Endothelial cell of umbilical vein (primary cell): ENCODE data around the gene NPLOC4. TPM values are rescaled to one million over a fixed set of nuclear protein-coding genes. Genes with fewer than 3 reads are reported as not detected.
"Not testable (repeated sequence)": the region's sequence is repeated elsewhere in the genome, so short reads cannot be mapped to it uniquely, and the experiment has no call there.

Experiments used
- BruUV-seq: library from RNA; stranded (reverse); fragments of 400-500 nt; replicated peaks from 2 replicates; lab custom pipeline; 2021; lab: Mats Ljungman, UMichigan
- CTCF ChIA-PET: fragments of 300-600, 350-600 bp; sonication (Branson Sonifier 250); formaldehyde crosslinking; loops from one replicate; lab custom pipeline; 2021; ENCODE audit warnings: antibody characterized with exemption, inconsistent platforms; lab: Charles Lee
- POLR2A ChIA-PET: fragments of 300-600, 350-600 bp; sonication (Branson Sonifier 250); formaldehyde crosslinking; loops from one replicate; lab custom pipeline; 2021; ENCODE audit warnings: antibody characterized with exemption, inconsistent platforms; lab: Charles Lee
- DNase-seq: peaks from one replicate; pipeline ENCODE4 v3.0.0-alpha.2; 2011; ENCODE audit warnings: low read depth, low spot score
- FAIRE-seq: peaks from 2 replicates; lab custom pipeline; 2011; peaks lifted over from hg19 to GRCh38; lab: Jason Lieb, UNC
- H2AFZ ChIP-seq: 2 replicates; pipeline ENCODE4 v1.6.0; 2012; ENCODE audit warnings: low read depth, low read length, control low read depth, inconsistent platforms
- H3K27ac ChIP-seq: 2 replicates; pipeline ENCODE4 v1.5.1; 2011; ENCODE audit warnings: low read depth, mild to moderate bottlenecking, control low read depth, low read length, moderate library complexity; ENCODE audit not compliant: insufficient read depth
- H3K27me3 ChIP-seq, 2 experiments: 2 replicates each; pipeline versions ENCODE4 v1.6.0 to v1.6.1; 2011; ENCODE audit warnings: low read length in 2 of 2, mixed read lengths in 1 of 2; ENCODE audit not compliant: control insufficient read depth in 2 of 2, insufficient read depth in 2 of 2
- H3K36me3 ChIP-seq, 2 experiments: 2 replicates in 1 of 2; 3 replicates in 1 of 2; pipeline ENCODE4 v1.5.1; 2011; ENCODE audit warnings: low read length in 2 of 2, mild to moderate bottlenecking in 1 of 2, moderate library complexity in 1 of 2; ENCODE audit not compliant: control insufficient read depth in 2 of 2, insufficient read depth in 2 of 2; ENCODE audit errors: extremely low read depth in 1 of 2
- H3K4me1 ChIP-seq: 3 replicates; pipeline ENCODE4 v1.5.1; 2011; ENCODE audit warnings: mild to moderate bottlenecking, low read length; ENCODE audit not compliant: control insufficient read depth, insufficient read depth; ENCODE audit errors: extremely low read depth
- H3K4me2 ChIP-seq: 2 replicates; pipeline ENCODE4 v1.6.1; 2011; ENCODE audit warnings: low read length, control low read depth, mixed read lengths; ENCODE audit not compliant: insufficient read depth
- H3K4me3 ChIP-seq, 3 experiments: fragments of 200-600 bp in 1 of 3; sonication (generic), shearing (Covaris generic) in 1 of 3; replicated peaks in 1 of 3; 2 replicates each; pipeline ENCODE4 v1.5.1; 2011 to 2016; ENCODE audit warnings: control low read depth in 3 of 3, low read length in 3 of 3, mild to moderate bottlenecking in 2 of 3, inconsistent platforms in 1 of 3, low read depth in 1 of 3, moderate library complexity in 1 of 3; ENCODE audit not compliant: insufficient read depth in 1 of 3
- H3K79me2 ChIP-seq: 2 replicates; pipeline ENCODE4 v1.6.0; 2012; ENCODE audit warnings: low read length, inconsistent platforms; ENCODE audit not compliant: control insufficient read depth, insufficient read depth
- H3K9ac ChIP-seq: replicated peaks from 2 replicates; pipeline ENCODE3; 2011; ENCODE audit warnings: low read length, control low read depth; ENCODE audit not compliant: insufficient read depth; ENCODE audit errors: extremely low read depth
- H3K9me1 ChIP-seq: replicated peaks from 3 replicates; pipeline ENCODE4 v1.6.0; 2011; ENCODE audit warnings: mild to moderate bottlenecking, low read length; ENCODE audit not compliant: control insufficient read depth, insufficient read depth; ENCODE audit errors: extremely low read depth
- H3K9me3 ChIP-seq: replicated peaks from 2 replicates; pipeline ENCODE4 v1.5.1; 2012; ENCODE audit warnings: low read length, inconsistent platforms; ENCODE audit not compliant: control insufficient read depth, insufficient read depth
- H4K20me1 ChIP-seq: replicated peaks from 2 replicates; pipeline ENCODE3; 2011; ENCODE audit warnings: mild to moderate bottlenecking, low read length; ENCODE audit not compliant: control insufficient read depth, insufficient read depth; ENCODE audit errors: extremely low read depth
- EZH2 ChIP-seq: IDR thresholded peaks from 2 replicates; pipeline ENCODE4 v1.6.1; 2012; ENCODE audit warnings: borderline replicate concordance, low read depth, mild to moderate bottlenecking, moderate library complexity, low read length, inconsistent platforms; ENCODE audit not compliant: severe bottlenecking
- FOS ChIP-seq: IDR thresholded peaks from 2 replicates; pipeline ENCODE4 v1.6.1; 2011; ENCODE audit warnings: mild to moderate bottlenecking, low read length, moderate library complexity, borderline replicate concordance; ENCODE audit not compliant: insufficient read depth
- GATA2 ChIP-seq: IDR thresholded peaks from 2 replicates; pipeline ENCODE4 v1.7.0; 2011; ENCODE audit warnings: low read depth, mild to moderate bottlenecking, moderate library complexity, mixed read lengths, low read length; ENCODE audit not compliant: insufficient read length, insufficient read depth
- JUN ChIP-seq: IDR thresholded peaks from 2 replicates; pipeline ENCODE4 v1.6.1; 2011; ENCODE audit warnings: borderline replicate concordance, low read depth; ENCODE audit not compliant: insufficient read length, insufficient read depth
- MYC ChIP-seq: IDR thresholded peaks from one replicate; pipeline ENCODE4 v1.6.1; 2011; ENCODE audit warnings: mild to moderate bottlenecking, low read depth, low read length
- POLR2A ChIP-seq: IDR thresholded peaks from 2 replicates; pipeline ENCODE4 v1.6.1; 2012; ENCODE audit warnings: low read depth, mild to moderate bottlenecking, control low read depth, low read length
- POLR2AphosphoS5 ChIP-seq: IDR thresholded peaks from 2 replicates; pipeline ENCODE4 v1.6.1; 2012; ENCODE audit warnings: low read depth, mild to moderate bottlenecking, control low read depth, low read length, moderate library complexity; ENCODE audit not compliant: insufficient read depth
- dilution Hi-C: fragments of 300-500 bp; cut with MboI; formaldehyde crosslinking; loops from one replicate; pipeline ENCODE4 v1.15.0; 2019; ENCODE audit warnings: low sequenced_read_pairs; ENCODE audit not compliant: extremely low pct_ligation_motif_present
- intact Hi-C: fragments of 100-400 bp; cut with micrococcal nuclease; formaldehyde crosslinking; loops from one replicate; pipeline ENCODE4 v1.10.0; 2022
- polyA plus RNA-seq, 4 experiments: library from polyadenylated mRNA; depleted of rRNA in 3 of 4; stranded (reverse) in 3 of 4; unstranded in 1 of 4; fragments of >200 nt; gene quantifications; 2 replicates each; pipeline versions ENCODE4 v1.2.1 to v1.2.3, GENCODE V29; 2011 to 2012; ENCODE audit warnings: missing spikeins in 1 of 4
- total RNA-seq: library from RNA; stranded (reverse); gene quantifications from 2 replicates; pipeline ENCODE4 v1.2.3, GENCODE V29; 2021
- TF ChIP-seq, protein P1 (sequence below): IDR thresholded peaks from 2 replicates; pipeline ENCODE4 v1.6.1; 2011; ENCODE audit not compliant: insufficient read depth, insufficient read length
- TF ChIP-seq, protein P2 (sequence below), 2 donors: IDR thresholded peaks; 1 replicate in 1 of 2; 2 replicates in 1 of 2; pipeline ENCODE4 v1.5.1; 2011; ENCODE audit warnings: low read length in 2 of 2, mild to moderate bottlenecking in 2 of 2, moderate library complexity in 2 of 2, control low read depth in 1 of 2, inconsistent platforms in 1 of 2, low read depth in 1 of 2; ENCODE audit not compliant: insufficient read depth in 1 of 2; ENCODE audit errors: extremely low read depth in 1 of 2

Gene NPLOC4
- total and polyA plus RNA-seq, 2 donors (not counting 3 experiments of a cell fraction or from before 2014, with no cell fraction given): 150 to 175 TPM

DNA sequence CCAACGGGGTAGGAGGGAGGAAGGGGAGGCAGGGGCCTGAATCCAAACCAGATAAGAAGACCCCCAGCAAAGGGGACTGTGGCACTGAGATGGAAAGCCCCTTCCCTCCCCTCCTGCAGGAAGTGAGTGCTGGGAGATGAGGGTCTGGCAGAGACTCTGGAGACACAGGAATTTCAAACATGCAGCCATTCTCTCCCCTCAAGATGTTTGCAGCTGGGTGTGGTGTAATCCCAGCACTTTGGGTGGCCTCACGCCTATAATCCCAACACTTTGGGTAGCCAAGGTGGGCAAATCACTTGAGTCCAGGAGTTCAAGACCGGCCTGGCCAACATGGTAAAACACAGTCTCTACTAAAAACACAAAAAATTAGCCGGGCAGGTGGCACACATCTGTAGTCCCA is 50.8 kb downstream of the NPLOC4 start:
- Histone ChIP-seq H3K4me2 (no peak overlapping the region), H3K27me3 (no peaks in the 10 kb centered on the region), H3K9me3 (no peaks in the 10 kb centered on the region), H2AFZ (no peak overlapping the region), H3K4me1 (peaks cover 21% of the 10 kb centered on the region), H3K79me2 (peaks cover 12% of the 10 kb centered on the region), H3K9me1 (no peaks in the 10 kb centered on the region), H3K4me3 (no peak overlapping the region), H4K20me1 (no peaks in the 10 kb centered on the region), H3K9ac (no peak overlapping the region), H3K27ac (no peak overlapping the region), H3K36me3 (peaks cover 23 to 45% of the 10 kb centered on the region in 2 experiments)
- ChIA-PET POLR2A (interaction anchor here (0.6 kb wide), 1 partner anchor 9 kb away, joined by 4 read pairs; no protein-coding TSS in a partner anchor), CTCF (no interaction called here)
- intact Hi-C loops: no loop called here
- TF ChIP-seq EZH2: no peak
- no peak for TF ChIP-seq JUN
- no peak for TF ChIP-seq MYC
- no peak for TF ChIP-seq POLR2AphosphoS5
- no peak for TF ChIP-seq FOS
- TF ChIP-seq GATA2: no peak
- no peak for TF ChIP-seq POLR2A
- TF ChIP-seq, protein P1, sequence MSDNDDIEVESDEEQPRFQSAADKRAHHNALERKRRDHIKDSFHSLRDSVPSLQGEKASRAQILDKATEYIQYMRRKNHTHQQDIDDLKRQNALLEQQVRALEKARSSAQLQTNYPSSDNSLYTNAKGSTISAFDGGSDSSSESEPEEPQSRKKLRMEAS: no peak
- TF ChIP-seq, protein P2, sequence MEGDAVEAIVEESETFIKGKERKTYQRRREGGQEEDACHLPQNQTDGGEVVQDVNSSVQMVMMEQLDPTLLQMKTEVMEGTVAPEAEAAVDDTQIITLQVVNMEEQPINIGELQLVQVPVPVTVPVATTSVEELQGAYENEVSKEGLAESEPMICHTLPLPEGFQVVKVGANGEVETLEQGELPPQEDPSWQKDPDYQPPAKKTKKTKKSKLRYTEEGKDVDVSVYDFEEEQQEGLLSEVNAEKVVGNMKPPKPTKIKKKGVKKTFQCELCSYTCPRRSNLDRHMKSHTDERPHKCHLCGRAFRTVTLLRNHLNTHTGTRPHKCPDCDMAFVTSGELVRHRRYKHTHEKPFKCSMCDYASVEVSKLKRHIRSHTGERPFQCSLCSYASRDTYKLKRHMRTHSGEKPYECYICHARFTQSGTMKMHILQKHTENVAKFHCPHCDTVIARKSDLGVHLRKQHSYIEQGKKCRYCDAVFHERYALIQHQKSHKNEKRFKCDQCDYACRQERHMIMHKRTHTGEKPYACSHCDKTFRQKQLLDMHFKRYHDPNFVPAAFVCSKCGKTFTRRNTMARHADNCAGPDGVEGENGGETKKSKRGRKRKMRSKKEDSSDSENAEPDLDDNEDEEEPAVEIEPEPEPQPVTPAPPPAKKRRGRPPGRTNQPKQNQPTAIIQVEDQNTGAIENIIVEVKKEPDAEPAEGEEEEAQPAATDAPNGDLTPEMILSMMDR (IDR thresholded peaks at IDR 0.05; ENCODE audit: extremely low read depth in 1 of 2, insufficient read depth in 1 of 2, low read depth in 1 of 2, low read length in 2 of 2): no peak
- DNase-seq (no peak), FAIRE-seq (no peak)
- dilution Hi-C loops: no loop called here
- no TSS peak for BruUV-seq

DNA sequence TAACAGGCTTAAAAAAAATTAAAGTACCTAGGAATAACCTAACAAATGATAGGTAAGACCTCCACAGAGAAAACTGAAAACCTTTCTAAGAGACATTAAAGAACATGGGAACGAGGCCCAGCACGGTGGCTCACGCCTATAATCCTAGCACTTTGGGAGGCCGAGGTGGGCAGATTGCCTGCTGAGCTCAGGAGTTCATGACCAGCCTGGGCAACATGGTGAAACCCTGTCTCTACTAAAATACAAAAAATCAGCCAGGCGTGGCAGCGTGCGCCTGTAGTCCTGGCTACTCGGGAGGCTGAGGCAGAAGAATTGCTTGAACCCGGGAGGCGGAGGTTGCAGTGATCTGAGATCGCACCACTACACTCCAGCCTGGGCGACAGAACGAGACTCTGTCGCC is 52.1 kb downstream of the NPLOC4 start:
- H3K9ac ChIP-seq, H3K4me2 ChIP-seq, H3K27me3 ChIP-seq, DNase-seq, H3K9me3 ChIP-seq, dilution Hi-C loops, BruUV-seq, H3K27ac ChIP-seq, H2AFZ ChIP-seq, H3K4me3 ChIP-seq, H4K20me1 ChIP-seq, H3K9me1 ChIP-seq, FAIRE-seq: not testable (repeated sequence)
- peaks cover 21% of the 10 kb centered on the region for H3K4me1 ChIP-seq
- CTCF ChIA-PET: interaction anchor here (1.0 kb wide), 1 partner anchor 33 kb away, joined by 4 read pairs; no protein-coding TSS in a partner anchor
- POLR2A ChIA-PET: interaction anchor here (0.7 kb wide), 1 partner anchor 418 kb away, joined by 5 read pairs; no protein-coding TSS in a partner anchor
- peaks cover 16% of the 10 kb centered on the region for H3K79me2 ChIP-seq
- intact Hi-C loops: loop anchor here (2.0 kb wide), 1 partner anchor 18 kb away; no protein-coding TSS in a partner anchor
- peaks cover 20 to 43% of the 10 kb centered on the region in 2 experiments for H3K36me3 ChIP-seq
